ENCODE measurements around the gene ARMC3.

The ARMC3 gene

GRCh38 chr10:23015021-23015707 is 87.3 kb downstream of the ARMC3 start:
- no peak for DNase-seq
- Histone ChIP-seq H3K9me3 (ENCODE audit: severe bottlenecking) (no peaks in the 10 kb centered on the region), H3K4me3 (ENCODE audit: low read depth, low read length) (no peak overlapping the region), H3K27ac (no peak overlapping the region), H3K27me3 (ENCODE audit: insufficient read depth, low read depth, severe bottlenecking) (no peaks in the 10 kb centered on the region), H3K36me3 (no peaks in the 10 kb centered on the region)
- no peak for TF ChIP-seq CTCF (IDR thresholded peaks at IDR 0.05; ENCODE audit: low read depth, low read length)

- H3K4me3 ChIP-seq (ENCODE audit: low read depth, low read length) = no peak overlapping the region
- H3K27ac ChIP-seq = no peak overlapping the region
- no peaks in the 10 kb centered on the region for H3K36me3 ChIP-seq
- no peaks in the 10 kb centered on the region for H3K27me3 ChIP-seq (ENCODE audit: insufficient read depth, low read depth, severe bottlenecking)
- DNase-seq = no peak
- no peak for TF ChIP-seq CTCF (IDR thresholded peaks at IDR 0.05; ENCODE audit: low read depth, low read length)
- no peaks in the 10 kb centered on the region for H3K9me3 ChIP-seq (ENCODE audit: severe bottlenecking)
Observed at GRCh38 chr10:23016636-23017035, 88.8 kb downstream of the ARMC3 start.

DNA sequence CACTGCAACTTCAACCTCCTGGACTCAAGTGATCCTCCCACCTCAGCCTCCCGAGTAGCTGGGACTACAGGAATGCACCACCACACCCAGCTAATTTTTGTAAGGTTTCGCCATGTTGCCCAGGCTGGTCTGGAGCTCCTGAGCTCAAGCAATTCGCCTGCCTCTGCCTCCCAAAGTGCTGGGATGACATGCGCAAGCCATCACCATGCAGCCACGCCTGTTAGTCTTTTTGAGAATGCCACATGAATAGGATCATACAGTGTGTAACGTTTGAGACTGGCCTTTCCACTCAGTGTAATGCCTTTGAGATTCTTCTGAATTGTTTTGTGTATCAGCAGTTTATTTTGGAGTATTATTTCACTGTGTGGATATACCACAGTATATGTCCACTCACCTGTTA is 91.8 kb downstream of the ARMC3 start:
- no peak for TF ChIP-seq CTCF (IDR thresholded peaks at IDR 0.05; ENCODE audit: low read depth, low read length)
- no peak overlapping the region for H3K4me3 ChIP-seq (ENCODE audit: low read depth, low read length)
- no peak for DNase-seq
- H3K27me3 ChIP-seq (ENCODE audit: insufficient read depth, low read depth, severe bottlenecking) = no peaks in the 10 kb centered on the region
- H3K27ac ChIP-seq = no peak overlapping the region
- no peaks in the 10 kb centered on the region for H3K9me3 ChIP-seq (ENCODE audit: severe bottlenecking)
- no peaks in the 10 kb centered on the region for H3K36me3 ChIP-seq

DNA sequence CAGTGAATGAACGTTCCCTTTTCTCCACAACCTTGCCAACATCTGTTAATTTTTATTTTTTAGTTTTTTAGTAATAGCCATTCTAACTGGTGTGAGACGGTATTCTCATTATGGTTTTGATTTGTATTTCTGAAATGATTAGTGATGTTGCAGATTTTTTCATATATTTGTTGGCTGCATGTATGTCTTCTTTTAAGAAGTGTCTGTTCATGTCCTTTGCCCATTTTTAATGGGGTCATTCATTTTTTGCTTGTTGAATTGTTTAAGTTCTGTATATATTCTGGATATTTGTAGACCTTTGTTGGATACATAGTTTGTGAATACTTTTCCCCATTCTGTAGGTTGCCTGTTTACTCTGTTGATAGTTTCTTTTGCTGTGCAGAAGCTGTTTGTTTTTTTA is 93.6 kb downstream of the ARMC3 start:
- Histone ChIP-seq H3K4me3 (ENCODE audit: low read depth, low read length) (no peak overlapping the region), H3K27me3 (ENCODE audit: insufficient read depth, low read depth, severe bottlenecking) (no peaks in the 10 kb centered on the region), H3K27ac (no peak overlapping the region), H3K36me3 (no peaks in the 10 kb centered on the region), H3K9me3 (ENCODE audit: severe bottlenecking) (no peaks in the 10 kb centered on the region)
- no peak for DNase-seq
- no peak for TF ChIP-seq CTCF (IDR thresholded peaks at IDR 0.05; ENCODE audit: low read depth, low read length)

- no peaks in the 10 kb centered on the region for H3K36me3 ChIP-seq
- H3K4me3 ChIP-seq (ENCODE audit: low read depth, low read length) = no peak overlapping the region
- no peak overlapping the region for H3K27ac ChIP-seq
- H3K27me3 ChIP-seq (ENCODE audit: insufficient read depth, low read depth, severe bottlenecking) = no peaks in the 10 kb centered on the region
- DNase-seq = no peak
- no peak for TF ChIP-seq CTCF (IDR thresholded peaks at IDR 0.05; ENCODE audit: low read depth, low read length)
- no peaks in the 10 kb centered on the region for H3K9me3 ChIP-seq (ENCODE audit: severe bottlenecking)
Observed at GRCh38 chr10:23024002-23024401, 96.1 kb downstream of the ARMC3 start.

GRCh38 chr10:23031318-23031717 is 103.5 kb downstream of the ARMC3 start:
- TF ChIP-seq CTCF (IDR thresholded peaks at IDR 0.05; ENCODE audit: low read depth, low read length) = no peak

More at GRCh38 chr10:23031318-23031717, 103.5 kb downstream of the ARMC3 start:
- DNase-seq = no peak
- H3K36me3 ChIP-seq = no peaks in the 10 kb centered on the region
- H3K27ac ChIP-seq = no peak overlapping the region
- no peaks in the 10 kb centered on the region for H3K9me3 ChIP-seq (ENCODE audit: severe bottlenecking)
- H3K4me3 ChIP-seq (ENCODE audit: low read depth, low read length) = no peak overlapping the region
- no peaks in the 10 kb centered on the region for H3K27me3 ChIP-seq (ENCODE audit: insufficient read depth, low read depth, severe bottlenecking)

Measured in WERI-Rb-1 (cell line).